Measurements from ENCODE around the gene ADGRG7. TPM values are rescaled to one million over a fixed set of nuclear protein-coding genes. Genes with fewer than 3 reads are reported as not detected.

The ADGRG7 gene
- total and polyA plus RNA-seq, 2 of the 13 experiments (the other 11 are each of a cell fraction or from before 2014, with no cell fraction given) = not detected

DNA sequence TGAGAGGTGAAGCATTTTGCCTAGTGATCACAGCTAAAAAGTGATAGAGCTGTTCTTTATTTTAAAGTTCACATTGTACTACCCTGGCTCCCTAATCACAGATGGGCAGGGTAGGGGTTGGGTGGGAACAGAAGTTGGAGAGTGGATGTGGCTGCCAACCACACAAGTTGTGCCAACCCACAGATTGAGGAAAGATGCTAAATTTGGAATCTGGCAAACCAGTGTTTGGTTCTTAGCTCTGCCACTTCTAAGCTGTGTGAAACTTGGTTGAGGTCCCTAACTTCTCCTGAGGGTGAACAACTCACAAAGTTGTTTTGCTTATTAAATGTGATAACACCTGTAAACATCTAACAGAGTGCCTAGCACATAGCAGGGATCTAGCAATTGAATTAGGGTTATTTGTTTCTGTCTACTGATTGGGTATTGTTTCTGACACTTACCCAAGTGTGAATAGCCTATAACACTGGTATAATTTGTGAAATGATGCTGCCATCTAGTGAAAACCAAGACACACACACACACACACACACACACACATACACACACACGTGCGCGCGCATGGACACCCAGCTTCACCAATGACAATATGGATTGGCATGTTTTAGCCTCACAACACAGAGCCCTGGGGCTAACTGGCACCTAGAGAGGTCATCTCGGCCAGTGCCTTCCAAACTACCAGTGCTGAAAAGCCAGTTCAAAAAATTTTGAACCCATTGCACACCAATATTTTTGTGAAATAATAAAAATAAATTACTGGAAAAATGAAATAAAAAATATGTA lies 25.3 kb downstream of the ADGRG7 start (continued):
- TF ChIP-seq, protein P1, sequence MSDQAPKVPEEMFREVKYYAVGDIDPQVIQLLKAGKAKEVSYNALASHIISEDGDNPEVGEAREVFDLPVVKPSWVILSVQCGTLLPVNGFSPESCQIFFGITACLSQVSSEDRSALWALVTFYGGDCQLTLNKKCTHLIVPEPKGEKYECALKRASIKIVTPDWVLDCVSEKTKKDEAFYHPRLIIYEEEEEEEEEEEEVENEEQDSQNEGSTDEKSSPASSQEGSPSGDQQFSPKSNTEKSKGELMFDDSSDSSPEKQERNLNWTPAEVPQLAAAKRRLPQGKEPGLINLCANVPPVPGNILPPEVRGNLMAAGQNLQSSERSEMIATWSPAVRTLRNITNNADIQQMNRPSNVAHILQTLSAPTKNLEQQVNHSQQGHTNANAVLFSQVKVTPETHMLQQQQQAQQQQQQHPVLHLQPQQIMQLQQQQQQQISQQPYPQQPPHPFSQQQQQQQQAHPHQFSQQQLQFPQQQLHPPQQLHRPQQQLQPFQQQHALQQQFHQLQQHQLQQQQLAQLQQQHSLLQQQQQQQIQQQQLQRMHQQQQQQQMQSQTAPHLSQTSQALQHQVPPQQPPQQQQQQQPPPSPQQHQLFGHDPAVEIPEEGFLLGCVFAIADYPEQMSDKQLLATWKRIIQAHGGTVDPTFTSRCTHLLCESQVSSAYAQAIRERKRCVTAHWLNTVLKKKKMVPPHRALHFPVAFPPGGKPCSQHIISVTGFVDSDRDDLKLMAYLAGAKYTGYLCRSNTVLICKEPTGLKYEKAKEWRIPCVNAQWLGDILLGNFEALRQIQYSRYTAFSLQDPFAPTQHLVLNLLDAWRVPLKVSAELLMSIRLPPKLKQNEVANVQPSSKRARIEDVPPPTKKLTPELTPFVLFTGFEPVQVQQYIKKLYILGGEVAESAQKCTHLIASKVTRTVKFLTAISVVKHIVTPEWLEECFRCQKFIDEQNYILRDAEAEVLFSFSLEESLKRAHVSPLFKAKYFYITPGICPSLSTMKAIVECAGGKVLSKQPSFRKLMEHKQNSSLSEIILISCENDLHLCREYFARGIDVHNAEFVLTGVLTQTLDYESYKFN (CRISPR knock-in tag; conservative IDR thresholded peaks at IDR 0.05) = no peak
- TF ChIP-seq ZKSCAN8 (CRISPR knock-in tag; IDR thresholded peaks at IDR 0.05; ENCODE audit: borderline replicate concordance) (no peak), ZFAT (CRISPR knock-in tag; conservative IDR thresholded peaks at IDR 0.05) (no peak), TBX3 (IDR thresholded peaks at IDR 0.05; ENCODE audit: borderline replicate concordance) (peak; percentile 30; the same call in 1 of the 2 replicates), ISL2 (CRISPR knock-in tag; IDR thresholded peaks at IDR 0.05) (no peak), U2AF2 (IDR thresholded peaks at IDR 0.05; ENCODE audit: low read depth, low read length) (no peak), ZNF256 (CRISPR knock-in tag; conservative IDR thresholded peaks at IDR 0.05) (no peak), FOXA1 (IDR thresholded peaks at IDR 0.05) (no peak), FOXA1 (CRISPR knock-in tag; IDR thresholded peaks at IDR 0.05) (0 out of 2 replicates have a peak, but pooled peaks have one; percentile 9), HOXA9 (CRISPR knock-in tag; IDR thresholded peaks at IDR 0.05; ENCODE audit: borderline replicate concordance) (no peak), ZNF260 (CRISPR knock-in tag; IDR thresholded peaks at IDR 0.05; ENCODE audit: borderline replicate concordance, low read depth) (no peak), FOXK1 (CRISPR knock-in tag; IDR thresholded peaks at IDR 0.05; ENCODE audit: borderline replicate concordance, low read depth) (no peak; the same call in 1 of the 2 replicates)
- TF ChIP-seq, protein P2, sequence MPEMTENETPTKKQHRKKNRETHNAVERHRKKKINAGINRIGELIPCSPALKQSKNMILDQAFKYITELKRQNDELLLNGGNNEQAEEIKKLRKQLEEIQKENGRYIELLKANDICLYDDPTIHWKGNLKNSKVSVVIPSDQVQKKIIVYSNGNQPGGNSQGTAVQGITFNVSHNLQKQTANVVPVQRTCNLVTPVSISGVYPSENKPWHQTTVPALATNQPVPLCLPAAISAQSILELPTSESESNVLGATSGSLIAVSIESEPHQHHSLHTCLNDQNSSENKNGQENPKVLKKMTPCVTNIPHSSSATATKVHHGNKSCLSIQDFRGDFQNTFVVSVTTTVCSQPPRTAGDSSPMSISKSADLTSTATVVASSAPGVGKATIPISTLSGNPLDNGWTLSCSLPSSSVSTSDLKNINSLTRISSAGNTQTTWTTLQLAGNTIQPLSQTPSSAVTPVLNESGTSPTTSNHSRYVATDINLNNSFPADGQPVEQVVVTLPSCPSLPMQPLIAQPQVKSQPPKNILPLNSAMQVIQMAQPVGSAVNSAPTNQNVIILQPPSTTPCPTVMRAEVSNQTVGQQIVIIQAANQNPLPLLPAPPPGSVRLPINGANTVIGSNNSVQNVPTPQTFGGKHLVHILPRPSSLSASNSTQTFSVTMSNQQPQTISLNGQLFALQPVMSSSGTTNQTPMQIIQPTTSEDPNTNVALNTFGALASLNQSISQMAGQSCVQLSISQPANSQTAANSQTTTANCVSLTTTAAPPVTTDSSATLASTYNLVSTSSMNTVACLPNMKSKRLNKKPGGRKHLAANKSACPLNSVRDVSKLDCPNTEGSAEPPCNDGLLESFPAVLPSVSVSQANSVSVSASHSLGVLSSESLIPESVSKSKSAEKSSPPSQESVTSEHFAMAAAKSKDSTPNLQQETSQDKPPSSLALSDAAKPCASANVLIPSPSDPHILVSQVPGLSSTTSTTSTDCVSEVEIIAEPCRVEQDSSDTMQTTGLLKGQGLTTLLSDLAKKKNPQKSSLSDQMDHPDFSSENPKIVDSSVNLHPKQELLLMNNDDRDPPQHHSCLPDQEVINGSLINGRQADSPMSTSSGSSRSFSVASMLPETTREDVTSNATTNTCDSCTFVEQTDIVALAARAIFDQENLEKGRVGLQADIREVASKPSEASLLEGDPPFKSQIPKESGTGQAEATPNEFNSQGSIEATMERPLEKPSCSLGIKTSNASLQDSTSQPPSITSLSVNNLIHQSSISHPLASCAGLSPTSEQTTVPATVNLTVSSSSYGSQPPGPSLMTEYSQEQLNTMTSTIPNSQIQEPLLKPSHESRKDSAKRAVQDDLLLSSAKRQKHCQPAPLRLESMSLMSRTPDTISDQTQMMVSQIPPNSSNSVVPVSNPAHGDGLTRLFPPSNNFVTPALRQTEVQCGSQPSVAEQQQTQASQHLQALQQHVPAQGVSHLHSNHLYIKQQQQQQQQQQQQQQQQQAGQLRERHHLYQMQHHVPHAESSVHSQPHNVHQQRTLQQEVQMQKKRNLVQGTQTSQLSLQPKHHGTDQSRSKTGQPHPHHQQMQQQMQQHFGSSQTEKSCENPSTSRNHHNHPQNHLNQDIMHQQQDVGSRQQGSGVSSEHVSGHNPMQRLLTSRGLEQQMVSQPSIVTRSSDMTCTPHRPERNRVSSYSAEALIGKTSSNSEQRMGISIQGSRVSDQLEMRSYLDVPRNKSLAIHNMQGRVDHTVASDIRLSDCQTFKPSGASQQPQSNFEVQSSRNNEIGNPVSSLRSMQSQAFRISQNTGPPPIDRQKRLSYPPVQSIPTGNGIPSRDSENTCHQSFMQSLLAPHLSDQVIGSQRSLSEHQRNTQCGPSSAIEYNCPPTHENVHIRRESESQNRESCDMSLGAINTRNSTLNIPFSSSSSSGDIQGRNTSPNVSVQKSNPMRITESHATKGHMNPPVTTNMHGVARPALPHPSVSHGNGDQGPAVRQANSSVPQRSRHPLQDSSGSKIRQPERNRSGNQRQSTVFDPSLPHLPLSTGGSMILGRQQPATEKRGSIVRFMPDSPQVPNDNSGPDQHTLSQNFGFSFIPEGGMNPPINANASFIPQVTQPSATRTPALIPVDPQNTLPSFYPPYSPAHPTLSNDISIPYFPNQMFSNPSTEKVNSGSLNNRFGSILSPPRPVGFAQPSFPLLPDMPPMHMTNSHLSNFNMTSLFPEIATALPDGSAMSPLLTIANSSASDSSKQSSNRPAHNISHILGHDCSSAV (CRISPR knock-in tag; IDR thresholded peaks at IDR 0.05; ENCODE audit: borderline replicate concordance) = no peak
- TF ChIP-seq, protein P3, sequence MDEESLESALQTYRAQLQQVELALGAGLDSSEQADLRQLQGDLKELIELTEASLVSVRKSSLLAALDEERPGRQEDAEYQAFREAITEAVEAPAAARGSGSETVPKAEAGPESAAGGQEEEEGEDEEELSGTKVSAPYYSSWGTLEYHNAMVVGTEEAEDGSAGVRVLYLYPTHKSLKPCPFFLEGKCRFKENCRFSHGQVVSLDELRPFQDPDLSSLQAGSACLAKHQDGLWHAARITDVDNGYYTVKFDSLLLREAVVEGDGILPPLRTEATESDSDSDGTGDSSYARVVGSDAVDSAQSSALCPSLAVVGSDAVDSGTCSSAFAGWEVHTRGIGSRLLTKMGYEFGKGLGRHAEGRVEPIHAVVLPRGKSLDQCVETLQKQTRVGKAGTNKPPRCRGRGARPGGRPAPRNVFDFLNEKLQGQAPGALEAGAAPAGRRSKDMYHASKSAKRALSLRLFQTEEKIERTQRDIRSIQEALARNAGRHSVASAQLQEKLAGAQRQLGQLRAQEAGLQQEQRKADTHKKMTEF (CRISPR knock-in tag; IDR thresholded peaks at IDR 0.05) = no peak
- TF ChIP-seq, protein P4, sequence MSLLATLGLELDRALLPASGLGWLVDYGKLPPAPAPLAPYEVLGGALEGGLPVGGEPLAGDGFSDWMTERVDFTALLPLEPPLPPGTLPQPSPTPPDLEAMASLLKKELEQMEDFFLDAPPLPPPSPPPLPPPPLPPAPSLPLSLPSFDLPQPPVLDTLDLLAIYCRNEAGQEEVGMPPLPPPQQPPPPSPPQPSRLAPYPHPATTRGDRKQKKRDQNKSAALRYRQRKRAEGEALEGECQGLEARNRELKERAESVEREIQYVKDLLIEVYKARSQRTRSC (CRISPR knock-in tag; IDR thresholded peaks at IDR 0.05; ENCODE audit: low read depth) = no peak
